AG20443 (cell line): ENCODE measurements around the gene NELFE.
"Not testable (repeated sequence)": the region's sequence is repeated elsewhere in the genome, so short reads cannot be mapped to it uniquely, and the experiment has no call there.

Source experiments
- DNase-seq: peaks from one replicate; pipeline ENCODE4 v3.0.0; 2012; ENCODE audit warnings: low spot score, mixed read lengths

Gene NELFE

GRCh38 chr6:31915756-31916155, 43.0 kb downstream of the NELFE start:
- no peak for DNase-seq

- DNase-seq: no peak
These were observed 43.4 kb downstream of the NELFE start for GRCh38 chr6:31915351-31915750.

- no peak for DNase-seq
These were observed 46.8 kb downstream of the NELFE start for GRCh38 chr6:31911826-31912585.

GRCh38 chr6:31909298-31909697, 49.5 kb downstream of the NELFE start:
- DNase-seq: not testable (repeated sequence)

DNA sequence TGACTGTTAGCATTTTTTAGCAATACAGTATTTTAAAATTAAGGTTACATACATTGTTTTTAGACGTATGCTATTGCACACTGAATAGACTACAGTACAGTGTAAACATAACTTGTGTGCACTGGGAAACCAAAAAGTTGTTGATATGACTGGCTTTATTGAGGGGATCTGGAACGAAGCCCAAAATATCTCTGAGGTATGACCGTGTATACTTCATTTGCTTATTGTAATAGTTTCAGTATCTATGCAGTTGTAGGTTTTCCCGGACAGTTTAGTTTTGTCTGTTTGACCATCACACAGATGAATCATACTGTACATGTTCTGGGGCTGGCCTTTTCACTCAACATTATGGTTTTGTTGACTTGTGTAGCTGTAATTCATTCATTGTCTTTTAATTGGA, 50.0 kb downstream of the NELFE start:
- no peak for DNase-seq

- DNase-seq: not testable (repeated sequence)
These were observed 50.5 kb downstream of the NELFE start for GRCh38 chr6:31908255-31908654.

DNA sequence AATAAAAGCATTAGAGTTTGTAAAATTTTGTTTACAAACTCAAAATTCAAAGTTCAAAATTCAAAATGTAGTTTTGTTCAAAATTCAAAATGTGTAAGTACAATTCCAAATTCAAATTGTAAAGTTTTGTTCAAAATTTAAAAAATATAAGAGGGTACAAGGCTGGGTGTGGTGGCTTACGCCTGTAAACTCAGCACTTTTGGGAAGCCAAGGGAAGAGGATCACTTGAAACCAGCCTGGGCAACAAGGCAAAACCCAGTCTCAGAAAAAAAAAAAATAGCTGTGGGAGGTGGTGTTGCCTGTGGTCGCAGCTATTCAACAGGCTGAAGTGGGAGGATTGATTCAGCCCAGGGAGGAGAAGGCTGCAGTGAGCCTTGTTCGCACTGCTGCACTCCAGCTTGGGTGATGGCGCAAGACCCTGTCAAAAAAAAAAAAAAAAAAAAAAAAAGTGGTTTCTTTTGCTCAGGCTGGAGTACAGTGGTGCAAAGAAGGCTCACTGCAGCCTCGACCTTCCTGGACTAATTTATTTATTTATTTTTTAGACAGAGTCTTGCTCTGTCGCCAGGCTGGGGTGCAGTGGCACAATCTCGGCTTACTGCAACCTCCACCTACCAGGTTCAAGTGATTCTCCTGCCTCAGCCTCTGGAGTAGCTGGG, 51.5 kb downstream of the NELFE start:
- peak; percentile 67 for DNase-seq

DNA sequence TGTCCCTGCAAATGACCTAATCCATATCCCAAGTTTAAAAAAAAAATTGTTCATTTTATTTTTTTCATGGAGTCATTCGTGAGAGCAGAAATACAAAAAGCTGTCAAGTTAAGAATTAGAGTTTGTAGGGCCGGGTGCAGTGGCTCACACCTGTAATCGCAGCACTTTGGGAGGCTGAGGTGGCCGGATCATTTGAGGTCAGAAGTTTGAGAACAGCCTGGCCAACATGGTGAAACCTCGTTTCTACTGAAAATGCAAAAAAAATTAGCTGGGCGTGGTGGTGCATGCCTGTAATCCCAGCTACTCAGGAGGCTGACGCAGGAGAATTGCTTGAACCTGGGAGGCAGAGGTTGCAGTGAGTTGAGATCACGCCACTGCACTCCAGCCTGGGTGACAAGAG, 52.0 kb downstream of the NELFE start:
- DNase-seq: not testable (repeated sequence)

GRCh38 chr6:31906122-31906521, 52.6 kb downstream of the NELFE start:
- no peak for DNase-seq

GRCh38 chr6:31905041-31905440, 53.7 kb downstream of the NELFE start:
- no peak for DNase-seq

DNA sequence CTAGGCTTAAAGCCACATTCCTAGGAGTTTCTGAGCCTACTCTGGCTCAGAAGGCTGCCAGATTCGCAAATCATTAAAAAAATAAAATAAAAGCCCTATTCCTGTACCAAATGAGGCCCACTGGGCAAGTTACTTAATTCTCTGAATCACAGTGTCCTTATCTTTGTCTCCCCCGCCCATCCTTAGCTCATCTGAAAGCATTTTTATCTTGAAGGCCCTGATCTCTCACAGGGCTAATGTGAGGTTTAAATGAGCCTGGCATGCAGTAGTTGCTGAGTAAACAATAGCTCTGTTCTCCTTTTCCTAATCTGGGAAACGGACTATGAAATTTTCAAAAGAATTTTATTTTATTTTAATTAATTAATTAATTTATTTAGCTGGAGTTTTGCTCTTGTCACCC, 54.8 kb downstream of the NELFE start:
- no peak for DNase-seq
